Lower leg skin (tissue), 3 donors: ENCODE data around the gene NT5DC2.

Experiments
- POLR2A ChIP-seq, 2 donors: fragments of 450-650 bp; IDR thresholded peaks; one replicate each; pipeline ENCODE4 v1.6.1; 2016 to 2017; ENCODE audit warnings: antibody characterized with exemption in 2 of 2, mild to moderate bottlenecking in 1 of 2, moderate library complexity in 1 of 2
- TF ChIP-seq, protein P1 (sequence below), 3 donors: fragments of 450-650 bp; IDR thresholded peaks; one replicate each; pipeline ENCODE4 v1.5.1; 2016; ENCODE audit warnings: antibody characterized with exemption in 3 of 3, mild to moderate bottlenecking in 3 of 3, moderate library complexity in 2 of 3

DNA sequence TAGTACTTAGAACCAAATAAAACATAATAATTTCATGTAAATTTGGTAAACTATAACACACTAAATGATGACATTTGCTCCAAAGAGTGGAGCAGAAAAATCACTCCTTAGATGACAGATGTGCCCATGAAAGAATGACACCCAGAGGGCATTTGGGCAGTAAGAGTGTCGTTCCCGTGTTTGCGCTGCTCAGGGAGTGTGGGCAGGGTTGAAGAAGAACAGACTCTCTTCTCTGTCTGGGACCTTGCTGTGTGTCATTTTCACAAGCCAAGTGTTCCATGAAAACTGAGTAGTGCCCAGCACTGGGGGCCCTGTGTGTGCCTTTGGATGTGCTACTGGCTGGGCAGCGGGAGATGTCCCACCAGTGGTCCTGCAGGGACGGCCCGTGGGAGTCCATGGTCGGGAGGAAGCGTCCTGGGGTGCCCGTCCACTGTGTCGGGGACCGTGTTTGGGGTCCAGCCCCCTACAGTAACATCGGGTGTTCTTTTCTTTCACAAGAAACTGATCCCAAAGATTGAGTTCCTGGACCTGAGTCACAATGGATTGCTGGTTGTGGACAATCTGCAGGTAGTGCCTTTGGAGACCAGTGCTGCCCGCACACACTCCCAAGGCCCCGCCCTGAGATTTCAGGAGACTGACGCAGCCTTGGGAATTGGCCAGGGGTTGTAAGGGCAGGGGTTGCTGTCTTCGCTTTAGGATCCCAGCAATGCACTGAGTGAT lies 56.4 kb downstream of the NT5DC2 start:
- TF ChIP-seq POLR2A (IDR thresholded peaks at IDR 0.05): no peak
- TF ChIP-seq, protein P1, sequence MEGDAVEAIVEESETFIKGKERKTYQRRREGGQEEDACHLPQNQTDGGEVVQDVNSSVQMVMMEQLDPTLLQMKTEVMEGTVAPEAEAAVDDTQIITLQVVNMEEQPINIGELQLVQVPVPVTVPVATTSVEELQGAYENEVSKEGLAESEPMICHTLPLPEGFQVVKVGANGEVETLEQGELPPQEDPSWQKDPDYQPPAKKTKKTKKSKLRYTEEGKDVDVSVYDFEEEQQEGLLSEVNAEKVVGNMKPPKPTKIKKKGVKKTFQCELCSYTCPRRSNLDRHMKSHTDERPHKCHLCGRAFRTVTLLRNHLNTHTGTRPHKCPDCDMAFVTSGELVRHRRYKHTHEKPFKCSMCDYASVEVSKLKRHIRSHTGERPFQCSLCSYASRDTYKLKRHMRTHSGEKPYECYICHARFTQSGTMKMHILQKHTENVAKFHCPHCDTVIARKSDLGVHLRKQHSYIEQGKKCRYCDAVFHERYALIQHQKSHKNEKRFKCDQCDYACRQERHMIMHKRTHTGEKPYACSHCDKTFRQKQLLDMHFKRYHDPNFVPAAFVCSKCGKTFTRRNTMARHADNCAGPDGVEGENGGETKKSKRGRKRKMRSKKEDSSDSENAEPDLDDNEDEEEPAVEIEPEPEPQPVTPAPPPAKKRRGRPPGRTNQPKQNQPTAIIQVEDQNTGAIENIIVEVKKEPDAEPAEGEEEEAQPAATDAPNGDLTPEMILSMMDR (IDR thresholded peaks at IDR 0.05): no peak
